NCI-H187 (cell line): ENCODE results near the gene CCDC137.

Experiments
- DNase-seq, 2 experiments: peaks; one replicate each; lab custom pipeline; 2025; lab: John Stamatoyannopoulos, UW

Gene CCDC137

GRCh38 chr17:81701288-81702071 lies 34.9 kb downstream of the CCDC137 start:
- DNase-seq = no peak

- DNase-seq = peak; percentile 74 to 90
Measured at GRCh38 chr17:81702934-81703746, 36.6 kb downstream of the CCDC137 start, which contains the start of gene MRPL12. MRPL12 (plus strand) TSS chr17:81703367; CDS start chr17:81703502, 135 bp downstream.

GRCh38 chr17:81703747-81704654 lies 37.5 kb downstream of the CCDC137 start:
- no peak for DNase-seq

- DNase-seq = no peak
Measured at GRCh38 chr17:81705518-81706231, 39.1 kb downstream of the CCDC137 start.

GRCh38 chr17:81706232-81706611 lies 39.7 kb downstream of the CCDC137 start:
- no peak for DNase-seq

- no peak for DNase-seq
Measured at GRCh38 chr17:81706757-81707624, 40.5 kb downstream of the CCDC137 start.

- DNase-seq = no peak
Measured at GRCh38 chr17:81707725-81708646, 41.4 kb downstream of the CCDC137 start.

GRCh38 chr17:81708739-81709185 lies 42.2 kb downstream of the CCDC137 start:
- no peak for DNase-seq

- no peak for DNase-seq
Measured at GRCh38 chr17:81710514-81711308, 44.2 kb downstream of the CCDC137 start.

GRCh38 chr17:81711814-81712467 lies 45.4 kb downstream of the CCDC137 start, which contains the start of gene SLC25A10:
SLC25A10 (plus strand) TSS chr17:81712284; CDS start chr17:81712427, 143 bp downstream.
- peak; percentile 61 to 76 for DNase-seq

GRCh38 chr17:81712468-81713003 lies 46.0 kb downstream of the CCDC137 start:
- no peak for DNase-seq

- DNase-seq = no peak
Measured at GRCh38 chr17:81713004-81713555, 46.5 kb downstream of the CCDC137 start.

GRCh38 chr17:81713556-81714411 lies 47.2 kb downstream of the CCDC137 start:
- no peak for DNase-seq

GRCh38 chr17:81714412-81715106 lies 48.0 kb downstream of the CCDC137 start:
- DNase-seq = no peak

GRCh38 chr17:81715107-81715871 lies 48.8 kb downstream of the CCDC137 start:
- no peak for DNase-seq
